ENCODE measurements around the gene RAB3IL1. TPM values are rescaled to one million over a fixed set of nuclear protein-coding genes. Genes with fewer than 3 reads are reported as not detected.

The RAB3IL1 gene
- total and polyA plus RNA-seq, 2 of the 13 experiments (the other 11 are each of a cell fraction or from before 2014, with no cell fraction given): 1.2 to 2.0 TPM

- no peak overlapping the region for H3K4me2 ChIP-seq (ENCODE audit: low read depth, low read length)
- FAIRE-seq: no peak
- no peaks in the 10 kb centered on the region for H3K79me2 ChIP-seq (ENCODE audit: insufficient read depth, low read length)
- no TSS peak for BruUV-seq (replicated peaks)
- no peak for ATAC-seq
- no peak overlapping the region for H2AFZ ChIP-seq (ENCODE audit: low read length)
- H3K27me3 ChIP-seq (ENCODE audit: control insufficient read depth in 1 of 2, insufficient read depth in 2 of 2, low read length in 2 of 2): no peaks in the 10 kb centered on the region
- intact Hi-C loops (cut with micrococcal nuclease; ENCODE audit: unreplicated experiment): no loop called here
- POLR2A ChIA-PET: no interaction called here
- WGBS (ENCODE audit: low lambda C conversion rate): 96% methylated on average over 4 of the region's 12 CpGs
- H3K9me3 ChIP-seq (ENCODE audit: low read length): no peaks in the 10 kb centered on the region
- H3K36me3 ChIP-seq (replicated peaks in 1 of 2; ENCODE audit: control insufficient read depth in 1 of 2, insufficient read depth in 2 of 2, low read length in 2 of 2): peaks cover 1 to 30% of the 10 kb centered on the region in 2 experiments; a peak in 4 of 5 replicates
- H3K4me3 ChIP-seq (replicated peaks in 1 of 3; ENCODE audit: insufficient read depth in 1 of 3, low read depth in 2 of 3, low read length in 3 of 3): no peak overlapping the region
- no peak for TF ChIP-seq ZNF382 (CRISPR knock-in tag; IDR thresholded peaks at IDR 0.05; ENCODE audit: borderline replicate concordance)
- no peak for TF ChIP-seq SATB2 (CRISPR knock-in tag; IDR thresholded peaks at IDR 0.05)
- no peak for TF ChIP-seq KIAA2018 (CRISPR knock-in tag; IDR thresholded peaks at IDR 0.05; ENCODE audit: borderline replicate concordance)
- no peak for TF ChIP-seq ZNF275 (CRISPR knock-in tag; IDR thresholded peaks at IDR 0.05; ENCODE audit: borderline replicate concordance)
- no peak for TF ChIP-seq YEATS4 (CRISPR knock-in tag; IDR thresholded peaks at IDR 0.05; ENCODE audit: borderline replicate concordance)
- TF ChIP-seq, protein P1, sequence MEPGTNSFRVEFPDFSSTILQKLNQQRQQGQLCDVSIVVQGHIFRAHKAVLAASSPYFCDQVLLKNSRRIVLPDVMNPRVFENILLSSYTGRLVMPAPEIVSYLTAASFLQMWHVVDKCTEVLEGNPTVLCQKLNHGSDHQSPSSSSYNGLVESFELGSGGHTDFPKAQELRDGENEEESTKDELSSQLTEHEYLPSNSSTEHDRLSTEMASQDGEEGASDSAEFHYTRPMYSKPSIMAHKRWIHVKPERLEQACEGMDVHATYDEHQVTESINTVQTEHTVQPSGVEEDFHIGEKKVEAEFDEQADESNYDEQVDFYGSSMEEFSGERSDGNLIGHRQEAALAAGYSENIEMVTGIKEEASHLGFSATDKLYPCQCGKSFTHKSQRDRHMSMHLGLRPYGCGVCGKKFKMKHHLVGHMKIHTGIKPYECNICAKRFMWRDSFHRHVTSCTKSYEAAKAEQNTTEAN (CRISPR knock-in tag; conservative IDR thresholded peaks at IDR 0.05): no peak
- no peak for TF ChIP-seq ZNF572 (CRISPR knock-in tag; IDR thresholded peaks at IDR 0.05)
- TF ChIP-seq ZNF577 (CRISPR knock-in tag; IDR thresholded peaks at IDR 0.05; ENCODE audit: borderline replicate concordance, low read depth): no peak
- no peak for TF ChIP-seq PITX1 (CRISPR knock-in tag; IDR thresholded peaks at IDR 0.05)
- TF ChIP-seq STAT5B (CRISPR knock-in tag; IDR thresholded peaks at IDR 0.05): no peak
- TF ChIP-seq ZNF749 (CRISPR knock-in tag; IDR thresholded peaks at IDR 0.05; ENCODE audit: borderline replicate concordance): no peak
- TF ChIP-seq ZNF354B (CRISPR knock-in tag; IDR thresholded peaks at IDR 0.05): no peak
- no peak for TF ChIP-seq RBM22 (optimal IDR thresholded peaks at IDR 0.05; ENCODE audit: low read length)
- H3K4me1 ChIP-seq (ENCODE audit: insufficient read depth, low read length): no peaks in the 10 kb centered on the region
- CTCF ChIA-PET (ENCODE audit: low intra/inter-chr PET ratio, low total read pairs): no interaction called here
- no peak overlapping the region for H3K9ac ChIP-seq (ENCODE audit: insufficient read depth, low read depth, low read length)
- H4K20me1 ChIP-seq (ENCODE audit: insufficient read depth, low read length): no peaks in the 10 kb centered on the region
- DNase-seq (ENCODE audit: low spot score): no peak
- H3K27ac ChIP-seq (ENCODE audit: extremely low read length, insufficient read depth, low read length): no peak overlapping the region
- in situ Hi-C loops (cut with HindIII; ENCODE audit: extremely low pct_ligation_motif_present, low pct_unique_long_range_greater_than_20kb): no loop called here
These were observed 61.3 kb downstream of the RAB3IL1 start for GRCh38 chr11:61855939-61856680.
